H9 (cell line): ENCODE results near the gene SEBOX. TPM values are rescaled to one million over a fixed set of nuclear protein-coding genes. Genes with fewer than 3 reads are reported as not detected.

ENCODE experiments used
- DNase-seq: peaks from one replicate; pipeline ENCODE4 v3.0.0-alpha.2; 2017
- H2AFZ ChIP-seq: one replicate; pipeline ENCODE4 v1.6.1; 2013; ENCODE audit warnings: mild to moderate bottlenecking, low read length, control low read depth, moderate library complexity
- H2AK5ac ChIP-seq: 2 replicates; pipeline ENCODE4 v1.6.1; 2013; ENCODE audit warnings: low read length, control low read depth, mixed read lengths; ENCODE audit not compliant: insufficient read length
- H2BK120ac ChIP-seq: one replicate; pipeline ENCODE4 v1.6.1; 2013; ENCODE audit warnings: low read depth, mild to moderate bottlenecking, low read length, control low read depth, inconsistent platforms; ENCODE audit not compliant: poor library complexity, severe bottlenecking
- H2BK12ac ChIP-seq: 2 replicates; pipeline ENCODE4 v1.6.1; 2013; ENCODE audit warnings: low read length, control low read depth, mixed read lengths, low read depth; ENCODE audit not compliant: insufficient read length
- H2BK15ac ChIP-seq: 2 replicates; pipeline ENCODE4 v1.6.1; 2013; ENCODE audit warnings: low read depth, low read length, control low read depth
- H2BK20ac ChIP-seq: one replicate; pipeline ENCODE4 v1.6.1; 2013; ENCODE audit warnings: low read depth, mild to moderate bottlenecking, low read length, control low read depth, inconsistent platforms; ENCODE audit not compliant: poor library complexity, severe bottlenecking
- H2BK5ac ChIP-seq: 2 replicates; pipeline ENCODE4 v1.6.1; 2013; ENCODE audit warnings: low read length, control low read depth, mixed read lengths; ENCODE audit not compliant: insufficient read length
- H3K14ac ChIP-seq: 2 replicates; pipeline ENCODE4 v1.6.1; 2013; ENCODE audit warnings: low read length, control low read depth; ENCODE audit not compliant: insufficient read depth
- H3K18ac ChIP-seq: 2 replicates; pipeline ENCODE4 v1.6.1; 2013; ENCODE audit warnings: low read depth, mild to moderate bottlenecking, mixed read lengths, low read length, control low read depth; ENCODE audit not compliant: insufficient read length
- H3K23ac ChIP-seq: 2 replicates; pipeline ENCODE4 v1.6.1; 2013; ENCODE audit warnings: low read length, control low read depth, mixed read lengths, low read depth; ENCODE audit not compliant: insufficient read length
- H3K23me2 ChIP-seq: 2 replicates; pipeline ENCODE4 v1.6.1; 2013; ENCODE audit warnings: low read depth, mild to moderate bottlenecking, mixed read lengths, low read length, control low read depth; ENCODE audit not compliant: insufficient read length, poor library complexity, severe bottlenecking
- H3K27ac ChIP-seq: 2 replicates; pipeline ENCODE4 v1.5.1; 2013; ENCODE audit warnings: low read length, control low read depth, mixed read lengths, low read depth; ENCODE audit not compliant: insufficient read length
- H3K27me3 ChIP-seq: 2 replicates; pipeline ENCODE4 v1.6.1; 2013; ENCODE audit warnings: low read length, control low read depth, inconsistent platforms; ENCODE audit not compliant: insufficient read depth
- H3K4ac ChIP-seq: 2 replicates; pipeline ENCODE4 v1.6.1; 2013; ENCODE audit warnings: low read depth, mild to moderate bottlenecking, control low read depth, inconsistent platforms, low read length, moderate library complexity
- H3K4me1 ChIP-seq: 2 replicates; pipeline ENCODE4 v1.6.1; 2013; ENCODE audit warnings: low read length, control low read depth, inconsistent platforms; ENCODE audit not compliant: insufficient read depth
- H3K4me2 ChIP-seq: 2 replicates; pipeline ENCODE4 v1.6.1; 2013; ENCODE audit warnings: low read length, control low read depth, mixed read lengths; ENCODE audit not compliant: insufficient read length, insufficient read depth
- H3K56ac ChIP-seq: 2 replicates; pipeline ENCODE4 v1.6.1; 2013; ENCODE audit warnings: low read depth, mild to moderate bottlenecking, mixed read lengths, low read length, control low read depth; ENCODE audit not compliant: insufficient read length
- H3K79me1 ChIP-seq: 2 replicates; pipeline ENCODE4 v1.6.1; 2013; ENCODE audit warnings: low read depth, mild to moderate bottlenecking, moderate library complexity, low read length, control low read depth, inconsistent platforms; ENCODE audit not compliant: insufficient read depth, poor library complexity, severe bottlenecking
- H3K79me2 ChIP-seq: 2 replicates; pipeline ENCODE4 v1.6.1; 2013; ENCODE audit warnings: low read length, control low read depth, inconsistent platforms; ENCODE audit not compliant: insufficient read depth
- H3K9ac ChIP-seq: 2 replicates; pipeline ENCODE4 v1.6.1; 2013; ENCODE audit warnings: low read length, control low read depth, mixed read lengths; ENCODE audit not compliant: insufficient read length; ENCODE audit errors: extremely low read depth
- H3K9me3 ChIP-seq: one replicate; pipeline ENCODE4 v1.6.1; 2013; ENCODE audit warnings: low read depth, low read length, inconsistent platforms; ENCODE audit not compliant: control insufficient read depth
- H3T11ph ChIP-seq: one replicate; pipeline ENCODE4 v1.6.1; 2013; ENCODE audit warnings: mild to moderate bottlenecking, low read length, control low read depth, inconsistent platforms
- H4K20me1 ChIP-seq: one replicate; pipeline ENCODE4 v1.6.1; 2013; ENCODE audit not compliant: control insufficient read depth, insufficient read length, insufficient read depth
- H4K5ac ChIP-seq: 2 replicates; pipeline ENCODE4 v1.6.1; 2013; ENCODE audit warnings: low read depth, mild to moderate bottlenecking, mixed read lengths, low read length, control low read depth; ENCODE audit not compliant: insufficient read length
- H4K8ac ChIP-seq: replicated peaks from 2 replicates; pipeline ENCODE4 v1.6.1; 2013; ENCODE audit warnings: low read length, control low read depth, mixed read lengths, low read depth; ENCODE audit not compliant: insufficient read length
- H4K91ac ChIP-seq: 2 replicates; pipeline ENCODE4 v1.6.1; 2013; ENCODE audit warnings: low read depth, mild to moderate bottlenecking, moderate library complexity, mixed read lengths, low read length, control low read depth; ENCODE audit not compliant: insufficient read length
- H3K27ac Mint-ChIP-seq, 3 experiments: 2 replicates in 2 of 3; 3 replicates in 1 of 3; pipeline ENCODE4 v1.8.0; 2020 to 2021; ENCODE audit warnings: mixed read lengths in 3 of 3, mild to moderate bottlenecking in 1 of 3, moderate library complexity in 1 of 3
- H3K27me3 Mint-ChIP-seq: 2 replicates; pipeline ENCODE4 v1.8.0; 2021; ENCODE audit warnings: low read depth, mild to moderate bottlenecking, moderate library complexity, mixed read lengths
- H3K36me3 Mint-ChIP-seq, 3 experiments: 2 replicates in 2 of 3; 3 replicates in 1 of 3; pipeline ENCODE4 v1.8.0; 2020 to 2021; ENCODE audit warnings: low read depth in 3 of 3, mixed read lengths in 3 of 3; ENCODE audit not compliant: insufficient read depth in 1 of 3
- H3K4me1 Mint-ChIP-seq, 2 experiments: 2 replicates each; pipeline ENCODE4 v1.8.0; 2020; ENCODE audit warnings: mixed read lengths in 2 of 2
- H3K4me3 Mint-ChIP-seq, 2 experiments: 2 replicates in 1 of 2; 3 replicates in 1 of 2; pipeline ENCODE4 v1.8.0; 2020 to 2021; ENCODE audit warnings: mild to moderate bottlenecking in 2 of 2, mixed read lengths in 2 of 2, moderate library complexity in 1 of 2
- H3K9me3 Mint-ChIP-seq, 2 experiments: 2 replicates in 1 of 2; 3 replicates in 1 of 2; pipeline ENCODE4 v1.8.0; 2020; ENCODE audit warnings: mild to moderate bottlenecking in 2 of 2, mixed read lengths in 2 of 2, moderate library complexity in 1 of 2
- WGBS: extraction: QIAGEN DNeasy Blood & Tissue Kit; methylation state at CpG from one replicate; pipeline ENCODE4 v1.1.7; 2013; ENCODE audit warnings: missing lambda C conversion rate, low lambda C conversion rate, mixed read lengths; ENCODE audit not compliant: insufficient read length; ENCODE audit errors: extremely low coverage; 5-methylcytosine and 5-hydroxymethylcytosine counted together
- total RNA-seq: library from RNA; stranded (reverse); gene quantifications from 2 replicates; pipeline ENCODE4 v1.2.1, GENCODE V29; 2021
- TF ChIP-seq, protein P1 (sequence below): fragments of 200-600 bp; sonication (generic); conservative IDR thresholded peaks from 3 replicates; pipeline ENCODE4 v1.8.0; 2021; ENCODE audit warnings: antibody characterized with exemption, mild to moderate bottlenecking

SEBOX gene
- total RNA-seq, 1 experiment from 2014 or later, result not detected

DNA sequence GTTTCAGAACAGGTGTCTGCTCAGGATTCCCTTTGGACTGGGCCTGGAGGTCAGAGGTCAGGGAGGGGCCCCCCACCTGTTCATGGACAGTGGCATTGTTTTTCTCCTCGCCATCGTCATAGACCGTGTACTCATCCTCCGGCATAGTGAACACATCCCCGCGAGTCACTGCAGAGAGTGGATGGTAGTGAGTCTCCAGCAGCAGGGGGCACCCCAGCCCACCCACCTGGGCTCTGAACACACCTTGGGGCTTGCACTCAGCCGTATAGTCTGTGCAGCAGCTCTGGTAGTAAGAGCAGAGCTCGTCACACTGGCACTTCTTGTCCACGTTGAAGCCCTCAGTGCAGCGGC is 4.7 kb upstream of the SEBOX start:
- Histone ChIP-seq H2AFZ (no peak overlapping the region), H3K4me2 (no peak overlapping the region), H3K27ac (no peak overlapping the region)

More for the DNA sequence above, 4.7 kb upstream of the SEBOX start:
- Mint-ChIP-seq H3K9me3 (no peaks in the 10 kb centered on the region; a peak in 2 of 5 replicates), H3K4me1 (peaks cover 14 to 21% of the 10 kb centered on the region in 2 experiments), H3K36me3 (peaks cover 0 to 6% (median 2%) of the 10 kb centered on the region in 3 experiments; a peak in 3 of 7 replicates), H3K4me3 (no peak overlapping the region), H3K27me3 (peaks cover 27% of the 10 kb centered on the region), H3K27ac (no peak overlapping the region)
- Histone ChIP-seq H4K8ac (no peak overlapping the region), H3K56ac (no peak overlapping the region), H3K27me3 (peaks cover 12% of the 10 kb centered on the region; the same call in 1 of the 2 replicates), H3K18ac (no peak overlapping the region), H4K20me1 (peaks cover 2% of the 10 kb centered on the region), H3K9me3 (no peaks in the 10 kb centered on the region), H3K4me1 (peaks cover 2% of the 10 kb centered on the region; the same call in 1 of the 2 replicates), H3K23me2 (peaks cover 10% of the 10 kb centered on the region), H2BK20ac (no peak overlapping the region), H2BK12ac (no peak overlapping the region), H3K23ac (no peak overlapping the region), H3K79me1 (no peaks in the 10 kb centered on the region), H2BK15ac (no peak overlapping the region), H3K79me2 (no peaks in the 10 kb centered on the region), H2BK5ac (no peak overlapping the region), H4K91ac (no peak overlapping the region), H3K9ac (no peak overlapping the region), H3K4ac (no peak overlapping the region), H4K5ac (no peak overlapping the region), H2BK120ac (no peak overlapping the region), H3K14ac (no peak overlapping the region), H3T11ph (no peak overlapping the region), H2AK5ac (no peak overlapping the region)
- no CpG with 5 or more reads among the region's 10 CpGs for WGBS
- peak; percentile 53 for DNase-seq
- TF ChIP-seq, protein P1, sequence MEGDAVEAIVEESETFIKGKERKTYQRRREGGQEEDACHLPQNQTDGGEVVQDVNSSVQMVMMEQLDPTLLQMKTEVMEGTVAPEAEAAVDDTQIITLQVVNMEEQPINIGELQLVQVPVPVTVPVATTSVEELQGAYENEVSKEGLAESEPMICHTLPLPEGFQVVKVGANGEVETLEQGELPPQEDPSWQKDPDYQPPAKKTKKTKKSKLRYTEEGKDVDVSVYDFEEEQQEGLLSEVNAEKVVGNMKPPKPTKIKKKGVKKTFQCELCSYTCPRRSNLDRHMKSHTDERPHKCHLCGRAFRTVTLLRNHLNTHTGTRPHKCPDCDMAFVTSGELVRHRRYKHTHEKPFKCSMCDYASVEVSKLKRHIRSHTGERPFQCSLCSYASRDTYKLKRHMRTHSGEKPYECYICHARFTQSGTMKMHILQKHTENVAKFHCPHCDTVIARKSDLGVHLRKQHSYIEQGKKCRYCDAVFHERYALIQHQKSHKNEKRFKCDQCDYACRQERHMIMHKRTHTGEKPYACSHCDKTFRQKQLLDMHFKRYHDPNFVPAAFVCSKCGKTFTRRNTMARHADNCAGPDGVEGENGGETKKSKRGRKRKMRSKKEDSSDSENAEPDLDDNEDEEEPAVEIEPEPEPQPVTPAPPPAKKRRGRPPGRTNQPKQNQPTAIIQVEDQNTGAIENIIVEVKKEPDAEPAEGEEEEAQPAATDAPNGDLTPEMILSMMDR, result no peak
